GM10266 (cell line): Measurements from ENCODE around the gene CDHR1.

Experiments
- DNase-seq: peaks from one replicate; pipeline ENCODE4 v3.0.0; 2012; ENCODE audit errors: extremely low spot score
- CTCF ChIP-seq: IDR thresholded peaks from 2 replicates; pipeline ENCODE4 v1.5.1; 2012; ENCODE audit warnings: mild to moderate bottlenecking, low read depth; ENCODE audit not compliant: control insufficient read depth, insufficient read depth; ENCODE audit errors: missing control alignments

CDHR1 gene

GRCh38 chr10:84244651-84245270 is 50.4 kb downstream of the CDHR1 start, which contains the start of gene RGR:
TSS of gene RGR (plus strand) at chr10:84245053. CDS start at chr10:84245091, 38 bp downstream.
- DNase-seq, result no peak
- TF ChIP-seq CTCF, result no peak

- TF ChIP-seq CTCF, result no peak
- no peak for DNase-seq
These were observed 53.2 kb downstream of the CDHR1 start for GRCh38 chr10:84247496-84247895.

DNA sequence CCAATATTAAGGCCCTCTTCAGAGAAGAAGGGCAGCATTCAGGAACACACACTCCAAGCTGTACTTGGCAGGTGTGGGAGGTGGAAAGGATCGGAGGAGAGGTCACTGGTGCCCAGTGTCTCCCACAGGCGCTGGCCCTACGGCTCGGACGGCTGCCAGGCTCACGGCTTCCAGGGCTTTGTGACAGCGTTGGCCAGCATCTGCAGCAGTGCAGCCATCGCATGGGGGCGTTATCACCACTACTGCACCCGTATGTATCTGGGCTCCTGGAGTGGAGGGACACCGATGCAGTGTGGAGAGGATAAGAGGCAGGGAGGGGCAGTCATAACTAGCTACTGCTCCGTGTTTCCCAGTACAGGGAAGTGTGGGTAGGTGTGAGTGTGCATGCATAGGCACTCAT is 54.5 kb downstream of the CDHR1 start:
- no peak for TF ChIP-seq CTCF
- DNase-seq, result no peak

GRCh38 chr10:84254552-84255478 is 60.5 kb downstream of the CDHR1 start:
- no peak for DNase-seq
- no peak for TF ChIP-seq CTCF

- TF ChIP-seq CTCF, result peak; percentile 58
- no peak for DNase-seq
These were observed 62.4 kb downstream of the CDHR1 start for GRCh38 chr10:84256510-84257342.

- no peak for DNase-seq
- TF ChIP-seq CTCF, result no peak
These were observed 63.1 kb downstream of the CDHR1 start for GRCh38 chr10:84257343-84258020.
